ENCODE measurements around the gene FIGN.

FIGN gene

GRCh38 chr2:163647300-163647699, 88.5 kb downstream of the FIGN start:
- CTCF ChIA-PET: interaction anchor here (0.9 to 1.3 kb wide), 2 partner anchors 12 to 52 kb away, joined by 3 to 4 read pairs; no protein-coding TSS in a partner anchor
- POLR2A ChIA-PET: no interaction called here
- no peak for DNase-seq (ENCODE audit: extremely low spot score)
- TF ChIP-seq CTCF (IDR thresholded peaks at IDR 0.05; ENCODE audit: control extremely low read depth, extremely low read depth, low read depth, missing control alignments): no peak

GRCh38 chr2:163646687-163647086, 89.1 kb downstream of the FIGN start:
- ChIA-PET POLR2A (no interaction called here), CTCF (interaction anchor here (0.9 to 1.3 kb wide), 2 partner anchors 12 to 52 kb away, joined by 3 to 4 read pairs; no protein-coding TSS in a partner anchor)
- no peak for TF ChIP-seq CTCF (IDR thresholded peaks at IDR 0.05; ENCODE audit: control extremely low read depth, extremely low read depth, low read depth, missing control alignments)
- no peak for DNase-seq (ENCODE audit: extremely low spot score)

DNA sequence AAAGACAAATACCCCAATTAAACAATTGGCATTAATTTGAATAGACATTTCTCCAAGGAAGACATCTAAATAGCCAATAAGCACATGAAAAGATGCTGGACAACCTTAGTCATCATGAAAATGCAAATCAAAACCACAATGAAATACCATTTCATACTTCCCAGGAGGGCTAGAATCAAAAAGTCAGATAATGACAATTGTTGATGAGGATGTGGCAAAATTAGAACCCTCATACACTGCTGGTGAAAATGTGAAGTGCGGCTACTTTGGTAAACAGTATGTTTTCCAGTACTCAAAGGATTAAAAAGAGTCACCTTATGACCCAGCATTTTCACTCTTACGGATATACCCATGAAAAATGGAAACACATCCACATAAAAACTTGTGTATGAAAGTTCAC, 91.6 kb downstream of the FIGN start:
- DNase-seq (ENCODE audit: extremely low spot score): no peak
- ChIA-PET CTCF (interaction anchor here (1.3 kb wide), 1 partner anchor 12 kb away, joined by 3 read pairs; no protein-coding TSS in a partner anchor), POLR2A (no interaction called here)
- TF ChIP-seq CTCF (IDR thresholded peaks at IDR 0.05; ENCODE audit: control extremely low read depth, extremely low read depth, low read depth, missing control alignments): no peak

DNA sequence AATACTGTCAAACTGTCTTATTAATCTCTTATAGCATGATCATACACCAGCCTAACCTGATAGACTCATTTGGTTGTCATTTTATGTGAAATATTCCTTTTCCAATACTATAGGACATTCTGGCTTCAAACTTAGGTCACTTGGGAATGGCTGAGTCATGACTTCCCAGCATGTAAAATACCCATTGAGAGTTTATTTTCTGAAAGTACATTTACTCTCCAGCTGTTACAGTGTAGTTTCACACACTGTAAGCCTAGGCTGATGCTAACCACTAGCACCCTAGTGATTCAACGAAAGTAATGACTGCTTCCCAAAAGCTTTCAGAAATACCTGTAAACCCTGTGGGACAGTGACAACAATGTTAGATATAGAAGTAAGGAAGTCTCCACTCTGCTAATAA, 93.8 kb downstream of the FIGN start:
- DNase-seq (ENCODE audit: extremely low spot score): no peak
- CTCF ChIA-PET: interaction anchor here (1.0 kb wide), 1 partner anchor 17 kb away, joined by 3 read pairs; no protein-coding TSS in a partner anchor
- no peak for TF ChIP-seq CTCF (IDR thresholded peaks at IDR 0.05; ENCODE audit: control extremely low read depth, extremely low read depth, low read depth, missing control alignments)
- POLR2A ChIA-PET: no interaction called here

DNA sequence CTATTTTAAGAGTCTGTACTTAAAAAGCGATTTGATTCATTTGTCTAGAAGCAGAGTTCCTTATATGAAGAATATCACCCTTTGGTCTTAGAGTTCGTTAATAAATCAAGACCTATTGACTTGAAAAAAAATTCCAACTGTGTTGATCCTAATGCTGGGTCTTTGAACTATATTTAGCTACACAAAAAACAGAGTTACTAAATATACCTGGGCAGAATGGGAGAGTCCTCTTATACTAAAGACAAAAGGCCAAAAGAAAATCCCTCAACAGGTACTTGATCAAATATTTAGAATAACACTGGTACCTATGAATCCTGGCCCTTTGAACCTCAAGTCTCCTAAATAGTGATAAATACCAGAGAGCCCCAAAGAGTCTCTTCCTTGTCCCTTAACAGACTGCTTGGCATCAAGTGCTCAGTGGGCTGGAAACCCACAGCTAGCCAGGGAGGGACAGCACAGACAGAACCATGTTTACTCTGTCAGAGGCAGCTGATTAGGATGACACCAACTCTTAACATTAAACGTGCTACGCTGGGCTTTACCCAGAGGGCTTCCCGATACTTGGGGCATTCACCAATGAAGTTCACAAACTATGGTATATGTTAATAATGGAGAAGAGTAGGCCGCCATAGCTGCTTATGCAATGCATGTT, 95.1 kb downstream of the FIGN start:
- no peak for DNase-seq (ENCODE audit: extremely low spot score)
- ChIA-PET POLR2A (no interaction called here), CTCF (interaction anchor here (0.7 to 1.4 kb wide), 4 partner anchors 10 to 293 kb away, joined by 3 to 5 read pairs (median 4); no protein-coding TSS in a partner anchor)
- TF ChIP-seq CTCF (IDR thresholded peaks at IDR 0.05; ENCODE audit: control extremely low read depth, extremely low read depth, low read depth, missing control alignments): no peak

DNA sequence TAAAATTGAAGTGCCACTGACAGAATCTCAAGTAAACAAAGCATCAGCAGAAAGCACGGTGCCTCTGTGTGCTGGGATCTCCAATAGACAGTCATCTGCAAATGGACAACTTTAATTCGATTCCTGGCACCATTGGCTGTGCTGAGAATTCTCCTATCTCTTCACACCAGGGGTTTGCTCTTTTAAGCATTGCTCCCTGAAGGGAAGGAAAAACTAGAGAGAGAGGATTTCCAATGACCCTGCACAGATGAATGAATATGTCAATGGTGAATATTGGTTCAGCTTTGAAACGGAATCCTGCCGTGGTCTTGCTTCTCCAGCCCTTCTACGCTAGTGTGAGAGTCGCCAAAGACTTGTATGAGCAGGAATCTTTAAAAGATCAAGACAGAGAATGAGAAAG, 97.9 kb downstream of the FIGN start:
- no peak for DNase-seq (ENCODE audit: extremely low spot score)
- ChIA-PET POLR2A (no interaction called here), CTCF (no interaction called here)
- no peak for TF ChIP-seq CTCF (IDR thresholded peaks at IDR 0.05; ENCODE audit: control extremely low read depth, extremely low read depth, low read depth, missing control alignments)
